ENCODE data around the gene SLC66A3.
A peak's percentile ranks its signal among the peaks of the same experiment; 100 is the strongest.

Gene SLC66A3

GRCh38 chr2:11200651-11201050 is 45.4 kb downstream of the SLC66A3 start:
- TF ChIP-seq CTCF (IDR thresholded peaks at IDR 0.05; ENCODE audit: low read depth, low read length), result no peak
- TF ChIP-seq EZH2phosphoT487 (IDR thresholded peaks at IDR 0.05; ENCODE audit: low read depth), result no peak
- no peak overlapping the region for H3K4me3 ChIP-seq (ENCODE audit: low read length)
- peaks cover 20% of the 10 kb centered on the region for H3K36me3 ChIP-seq (replicated peaks; ENCODE audit: low read depth, low read length)
- H4K20me1 ChIP-seq (ENCODE audit: insufficient read depth, low read length), result no peaks in the 10 kb centered on the region
- no peaks in the 10 kb centered on the region for H3K79me2 ChIP-seq (ENCODE audit: low read length)
- no peak overlapping the region for H3K9ac ChIP-seq (ENCODE audit: low read length)
- no peaks in the 10 kb centered on the region for H3K9me3 ChIP-seq (ENCODE audit: insufficient read depth, low read length)
- H2AFZ ChIP-seq (ENCODE audit: low read depth, low read length), result no peak overlapping the region
- H3K27me3 ChIP-seq (ENCODE audit: low read depth, low read length), result no peaks in the 10 kb centered on the region
- H3K4me2 ChIP-seq (ENCODE audit: low read length), result no peak overlapping the region
- H3K4me1 ChIP-seq (ENCODE audit: low read length), result peaks cover 17% of the 10 kb centered on the region
- H3K27ac ChIP-seq (ENCODE audit: low read length), result no peak overlapping the region

- no peak for TF ChIP-seq CTCF (IDR thresholded peaks at IDR 0.05; ENCODE audit: low read depth, low read length)
- TF ChIP-seq EZH2phosphoT487 (IDR thresholded peaks at IDR 0.05; ENCODE audit: low read depth), result no peak
- Histone ChIP-seq H3K36me3 (replicated peaks; ENCODE audit: low read depth, low read length) (peaks cover 12% of the 10 kb centered on the region), H3K9me3 (ENCODE audit: insufficient read depth, low read length) (no peaks in the 10 kb centered on the region), H3K4me1 (ENCODE audit: low read length) (peaks cover 12% of the 10 kb centered on the region), H3K9ac (ENCODE audit: low read length) (no peak overlapping the region), H4K20me1 (ENCODE audit: insufficient read depth, low read length) (no peaks in the 10 kb centered on the region), H2AFZ (ENCODE audit: low read depth, low read length) (no peak overlapping the region), H3K79me2 (ENCODE audit: low read length) (no peaks in the 10 kb centered on the region), H3K4me3 (ENCODE audit: low read length) (no peak overlapping the region), H3K27ac (ENCODE audit: low read length) (no peak overlapping the region), H3K4me2 (ENCODE audit: low read length) (no peak overlapping the region), H3K27me3 (ENCODE audit: low read depth, low read length) (no peaks in the 10 kb centered on the region)
Observed at GRCh38 chr2:11201969-11202368, 46.7 kb downstream of the SLC66A3 start.

- TF ChIP-seq EZH2phosphoT487 (IDR thresholded peaks at IDR 0.05; ENCODE audit: low read depth), result no peak
- no peak for TF ChIP-seq CTCF (IDR thresholded peaks at IDR 0.05; ENCODE audit: low read depth, low read length)
- H3K27ac ChIP-seq (ENCODE audit: low read length), result no peak overlapping the region
- H3K9ac ChIP-seq (ENCODE audit: low read length), result no peak overlapping the region
- H3K36me3 ChIP-seq (replicated peaks; ENCODE audit: low read depth, low read length), result peaks cover 12% of the 10 kb centered on the region
- no peaks in the 10 kb centered on the region for H3K27me3 ChIP-seq (ENCODE audit: low read depth, low read length)
- peak overlapping the region; percentile 3; the same call in 1 of the 2 replicates for H3K4me2 ChIP-seq (ENCODE audit: low read length)
- peaks cover 12% of the 10 kb centered on the region for H3K4me1 ChIP-seq (ENCODE audit: low read length)
- no peaks in the 10 kb centered on the region for H4K20me1 ChIP-seq (ENCODE audit: insufficient read depth, low read length)
- no peak overlapping the region for H3K4me3 ChIP-seq (ENCODE audit: low read length)
- no peak overlapping the region for H2AFZ ChIP-seq (ENCODE audit: low read depth, low read length)
- no peaks in the 10 kb centered on the region for H3K79me2 ChIP-seq (ENCODE audit: low read length)
- H3K9me3 ChIP-seq (ENCODE audit: insufficient read depth, low read length), result no peaks in the 10 kb centered on the region
Observed at GRCh38 chr2:11203480-11203879, 48.2 kb downstream of the SLC66A3 start.

GRCh38 chr2:11208083-11208482 is 52.8 kb downstream of the SLC66A3 start:
- H3K4me1 ChIP-seq (ENCODE audit: low read length), result peaks cover 12% of the 10 kb centered on the region
- peaks cover 4% of the 10 kb centered on the region for H3K36me3 ChIP-seq (replicated peaks; ENCODE audit: low read depth, low read length)
- no peak for TF ChIP-seq CTCF (IDR thresholded peaks at IDR 0.05; ENCODE audit: low read depth, low read length)
- TF ChIP-seq EZH2phosphoT487 (IDR thresholded peaks at IDR 0.05; ENCODE audit: low read depth), result no peak

More at GRCh38 chr2:11208083-11208482, 52.8 kb downstream of the SLC66A3 start:
- Histone ChIP-seq H3K27me3 (ENCODE audit: low read depth, low read length) (no peaks in the 10 kb centered on the region), H3K9me3 (ENCODE audit: insufficient read depth, low read length) (no peaks in the 10 kb centered on the region), H3K79me2 (ENCODE audit: low read length) (no peaks in the 10 kb centered on the region), H2AFZ (ENCODE audit: low read depth, low read length) (no peak overlapping the region), H3K9ac (ENCODE audit: low read length) (no peak overlapping the region), H3K4me3 (ENCODE audit: low read length) (no peak overlapping the region), H4K20me1 (ENCODE audit: insufficient read depth, low read length) (no peaks in the 10 kb centered on the region), H3K27ac (ENCODE audit: low read length) (no peak overlapping the region), H3K4me2 (ENCODE audit: low read length) (no peak overlapping the region)

All from OCI-LY3 (cell line).